IMR-90 (cell line): ENCODE measurements around the gene OR56B1. TPM values are rescaled to one million over a fixed set of nuclear protein-coding genes. Genes with fewer than 3 reads are reported as not detected.

ENCODE experiments used
- ATAC-seq: fragments of 200-7000 bp; cut with Tn5 transposase; 2 replicates; pipeline ENCODE4 v1.9.1; 2020; ENCODE audit warnings: low read depth, mild to moderate bottlenecking, moderate library complexity
- BruUV-seq: library from RNA; stranded (reverse); fragments of 400-500 nt; replicated peaks from 2 replicates; lab custom pipeline; 2021; lab: Mats Ljungman, UMichigan
- CTCF ChIA-PET: fragments of 300-600 bp; formaldehyde crosslinking; extraction: SDS; loops from one replicate; lab custom pipeline; 2021; ENCODE audit warnings: antibody characterized with exemption; lab: Yijun Ruan, JAX
- POLR2A ChIA-PET: fragments of 300-600 bp; sonication (Branson Sonifier 250); formaldehyde crosslinking; loops from one replicate; lab custom pipeline; 2022; ENCODE audit warnings: antibody characterized with exemption; ENCODE audit not compliant: unreplicated experiment; lab: Charles Lee
- DNase-seq: peaks from one replicate; pipeline ENCODE4 v3.0.0; 2013
- H2AFZ ChIP-seq: replicated peaks from 2 replicates; pipeline ENCODE3; 2013; ENCODE audit warnings: low read length, mild to moderate bottlenecking; ENCODE audit not compliant: poor library complexity
- H2AK5ac ChIP-seq: 2 replicates; pipeline ENCODE4 v1.6.1; 2013; ENCODE audit warnings: low read depth, low read length, inconsistent platforms
- H2AK9ac ChIP-seq: replicated peaks from 2 replicates; pipeline ENCODE3; 2013; ENCODE audit warnings: mild to moderate bottlenecking, low read depth, low read length, moderate library complexity; ENCODE audit not compliant: poor library complexity
- H2BK120ac ChIP-seq: 2 replicates; pipeline ENCODE4 v1.6.1; 2013; ENCODE audit warnings: low read depth, low read length, inconsistent platforms
- H2BK15ac ChIP-seq: 3 replicates; pipeline ENCODE4 v1.6.1; 2013; ENCODE audit warnings: low read depth, low read length, inconsistent platforms
- H2BK20ac ChIP-seq: 2 replicates; pipeline ENCODE4 v1.6.1; 2013; ENCODE audit warnings: low read depth, mild to moderate bottlenecking, inconsistent platforms, low read length, moderate library complexity
- H2BK5ac ChIP-seq: 2 replicates; pipeline ENCODE4 v1.6.1; 2013; ENCODE audit warnings: mild to moderate bottlenecking, low read depth, low read length, inconsistent platforms; ENCODE audit not compliant: poor library complexity, severe bottlenecking
- H3K14ac ChIP-seq: replicated peaks from 2 replicates; pipeline ENCODE4 v1.6.1; 2013; ENCODE audit warnings: low read depth, low read length, inconsistent platforms
- H3K18ac ChIP-seq: 2 replicates; pipeline ENCODE4 v1.6.1; 2013; ENCODE audit warnings: low read depth, low read length, control low read depth
- H3K23ac ChIP-seq: 2 replicates; pipeline ENCODE4 v1.6.1; 2013; ENCODE audit warnings: low read depth, low read length, inconsistent platforms
- H3K27ac ChIP-seq: 2 replicates; pipeline ENCODE4 v1.5.1; 2013; ENCODE audit warnings: mild to moderate bottlenecking, control low read depth, low read length; ENCODE audit not compliant: insufficient read depth
- H3K27me3 ChIP-seq: 2 replicates; pipeline ENCODE4 v1.6.1; 2013; ENCODE audit warnings: low read length; ENCODE audit not compliant: control insufficient read depth, insufficient read depth
- H3K36me3 ChIP-seq: 2 replicates; pipeline ENCODE4 v1.6.1; 2013; ENCODE audit warnings: low read length, mixed read lengths; ENCODE audit not compliant: control insufficient read depth, insufficient read depth
- H3K4ac ChIP-seq: 2 replicates; pipeline ENCODE4 v1.6.1; 2013; ENCODE audit warnings: low read depth, low read length, inconsistent platforms
- H3K4me1 ChIP-seq: 2 replicates; pipeline ENCODE4 v1.6.1; 2013; ENCODE audit warnings: low read length, mixed read lengths; ENCODE audit not compliant: control insufficient read depth, insufficient read depth
- H3K4me2 ChIP-seq: 2 replicates; pipeline ENCODE4 v1.6.1; 2013; ENCODE audit warnings: low read depth, mild to moderate bottlenecking, control low read depth, low read length, moderate library complexity
- H3K4me3 ChIP-seq: 2 replicates; pipeline ENCODE4 v1.5.1; 2013; ENCODE audit warnings: low read depth, mild to moderate bottlenecking, control low read depth, low read length, moderate library complexity; ENCODE audit not compliant: insufficient read depth
- H3K56ac ChIP-seq: 2 replicates; pipeline ENCODE4 v1.6.1; 2013; ENCODE audit warnings: low read length, inconsistent platforms; ENCODE audit not compliant: insufficient read depth; ENCODE audit errors: extremely low read depth
- H3K79me1 ChIP-seq, 2 experiments: 2 replicates each; pipeline ENCODE4 v1.6.1; 2013; ENCODE audit warnings: low read length in 2 of 2, inconsistent platforms in 1 of 2, low read depth in 1 of 2
- H3K9ac ChIP-seq: 2 replicates; pipeline ENCODE4 v1.6.1; 2013; ENCODE audit warnings: low read depth, low read length, control low read depth
- H3K9me1 ChIP-seq: 2 replicates; pipeline ENCODE4 v1.6.1; 2013; ENCODE audit warnings: low read length, inconsistent platforms; ENCODE audit not compliant: insufficient read depth
- H3K9me3 ChIP-seq: 2 replicates; pipeline ENCODE4 v1.6.1; 2013; ENCODE audit warnings: low read length; ENCODE audit not compliant: control insufficient read depth, insufficient read depth
- H4K20me1 ChIP-seq: 2 replicates; pipeline ENCODE4 v1.6.1; 2013; ENCODE audit warnings: low read length, inconsistent platforms; ENCODE audit not compliant: insufficient read depth
- H4K5ac ChIP-seq: 2 replicates; pipeline ENCODE4 v1.6.1; 2013; ENCODE audit warnings: mild to moderate bottlenecking, low read depth, low read length, control low read depth
- H4K8ac ChIP-seq, 2 experiments: 2 replicates each; pipeline ENCODE4 v1.6.1; 2013; ENCODE audit warnings: low read depth in 2 of 2, low read length in 2 of 2, control low read depth in 1 of 2, inconsistent platforms in 1 of 2
- H4K91ac ChIP-seq: 2 replicates; pipeline ENCODE4 v1.6.1; 2013; ENCODE audit warnings: low read depth, low read length, inconsistent platforms; ENCODE audit not compliant: insufficient read depth
- BHLHE40 ChIP-seq: fragments of 150-350 bp; IDR thresholded peaks from 2 replicates; pipeline ENCODE4 v1.6.1; 2016; ENCODE audit warnings: mild to moderate bottlenecking, low read depth, low read length
- MAFK ChIP-seq: IDR thresholded peaks from 2 replicates; pipeline ENCODE4 v1.6.1; 2012; ENCODE audit warnings: low read depth, low read length, improper control_type of control experiment
- MAZ ChIP-seq: IDR thresholded peaks from 2 replicates; pipeline ENCODE4 v1.6.1; 2012; ENCODE audit warnings: low read depth, mild to moderate bottlenecking, low read length, improper control_type of control experiment, moderate library complexity, borderline replicate concordance
- MXI1 ChIP-seq: IDR thresholded peaks from 2 replicates; pipeline ENCODE4 v1.6.1; 2012; ENCODE audit warnings: low read depth, mild to moderate bottlenecking, low read length, moderate library complexity, borderline replicate concordance
- NFE2L2 ChIP-seq: fragments of 150-350 bp; IDR thresholded peaks from 2 replicates; pipeline ENCODE4 v1.6.1; 2016; ENCODE audit warnings: low read depth, mild to moderate bottlenecking, low read length
- POLR2A ChIP-seq: IDR thresholded peaks from 2 replicates; pipeline ENCODE4 v1.6.1; 2012; ENCODE audit warnings: mild to moderate bottlenecking, low read depth, low read length
- RAD21 ChIP-seq: IDR thresholded peaks from 2 replicates; pipeline ENCODE4 v1.6.1; 2012; ENCODE audit warnings: low read length, improper control_type of control experiment
- RFX5 ChIP-seq: IDR thresholded peaks from 2 replicates; pipeline ENCODE4 v1.8.0; 2012; ENCODE audit warnings: low read depth, mild to moderate bottlenecking, low read length, moderate library complexity
- WGBS, 2 experiments: methylation state at CpG; one replicate each; pipeline versions ENCODE4 v1.1.5 to v1.1.7; 2013; ENCODE audit warnings: missing lambda C conversion rate in 2 of 2; ENCODE audit not compliant: insufficient read length in 1 of 2; ENCODE audit errors: extremely low coverage in 2 of 2; 5-methylcytosine and 5-hydroxymethylcytosine counted together
- dilution Hi-C: fragments of 300-500 bp; cut with HindIII; formaldehyde crosslinking; loops from one replicate; pipeline ENCODE4 v1.14.3; 2018; ENCODE audit warnings: low sequenced_read_pairs; ENCODE audit not compliant: unreplicated experiment
- in situ Hi-C: fragments of 300-500 bp; cut with MboI; formaldehyde crosslinking; loops from 3 replicates; pipeline ENCODE4 v1.14.3; 2019; ENCODE audit warnings: low sequenced_read_pairs, inconsistent platforms, mixed read lengths
- intact Hi-C: fragments of 100-400 bp; cut with micrococcal nuclease; formaldehyde crosslinking; loops from 2 replicates; pipeline ENCODE4 v1.10.0; 2022
- polyA plus RNA-seq, 3 experiments: library from polyadenylated mRNA; depleted of rRNA; stranded (reverse); fragments of >200 nt; gene quantifications; 2 replicates each; pipeline ENCODE4 v1.2.3, GENCODE V29; 2012; ENCODE audit warnings: low replicate concordance in 1 of 3
- total RNA-seq: library from RNA; depleted of rRNA; stranded (reverse); fragments of >200 nt; gene quantifications from 2 replicates; pipeline ENCODE4 v1.2.3, GENCODE V29; 2012

Gene OR56B1
- total and polyA plus RNA-seq, 2 of the 4 experiments (the other 2 are of a cell fraction): not detected

- intact Hi-C loops: no loop called here
- Histone ChIP-seq H3K4me2 (no peak overlapping the region), H4K20me1 (no peaks in the 10 kb centered on the region), H3K4me1 (no peaks in the 10 kb centered on the region), H2AK5ac (no peak overlapping the region), H4K91ac (no peak overlapping the region), H2BK20ac (no peak overlapping the region), H2BK5ac (no peak overlapping the region), H2AK9ac (no peak overlapping the region), H3K23ac (no peak overlapping the region), H3K56ac (no peak overlapping the region), H3K9me3 (no peaks in the 10 kb centered on the region; the same call in 1 of the 2 replicates), H2BK15ac (no peak overlapping the region), H4K5ac (no peak overlapping the region), H3K27me3 (no peaks in the 10 kb centered on the region), H3K4ac (no peak overlapping the region), H3K18ac (no peak overlapping the region), H3K79me1 (no peaks in the 10 kb centered on the region), H3K27ac (no peak overlapping the region), H3K4me3 (no peak overlapping the region), H3K9me1 (no peaks in the 10 kb centered on the region), H2AFZ (no peak overlapping the region), H4K8ac (no peak overlapping the region), H3K36me3 (no peaks in the 10 kb centered on the region), H2BK120ac (no peak overlapping the region), H3K14ac (no peak overlapping the region), H3K9ac (no peak overlapping the region)
- no peak for ATAC-seq
- ChIA-PET CTCF (interaction anchor here (0.7 kb wide), 1 partner anchor 25 kb away, joined by 3 read pairs; no protein-coding TSS in a partner anchor), POLR2A (no interaction called here)
- dilution Hi-C loops: no loop called here
- WGBS, 2 experiments: no CpG with 5 or more reads among the region's 3 CpGs
- TF ChIP-seq MXI1 (no peak), POLR2A (no peak), RFX5 (no peak), RAD21 (no peak), MAZ (no peak), BHLHE40 (no peak), NFE2L2 (no peak), MAFK (no peak)
- no peak for DNase-seq
- in situ Hi-C loops: no loop called here
- BruUV-seq: no TSS peak
Measured at GRCh38 chr11:5746614-5747013, 10.4 kb downstream of the OR56B1 start.
